ENCODE results near the gene FAM156A. TPM values are rescaled to one million over a fixed set of nuclear protein-coding genes. Genes with fewer than 3 reads are reported as not detected.
"Not testable (repeated sequence)": the region's sequence is repeated elsewhere in the genome, so short reads cannot be mapped to it uniquely, and the experiment has no call there.

FAM156A gene
- total RNA-seq, 1 experiment from 2014 or later, result 7.4 TPM

GRCh38 chrX:52909313-52909969 lies 48.9 kb downstream of the FAM156A start:
- in situ Hi-C loops (cut with HindIII; ENCODE audit: low sequenced_read_pairs); DNase-seq (ENCODE audit: low spot score): not testable (repeated sequence)

GRCh38 chrX:52907900-52908299 lies 50.4 kb downstream of the FAM156A start:
- in situ Hi-C loops (cut with HindIII; ENCODE audit: low sequenced_read_pairs); DNase-seq (ENCODE audit: low spot score): not testable (repeated sequence)

- DNase-seq (ENCODE audit: low spot score); in situ Hi-C loops (cut with HindIII; ENCODE audit: low sequenced_read_pairs): not testable (repeated sequence)
Observed at GRCh38 chrX:52907137-52907536, 51.2 kb downstream of the FAM156A start.

- DNase-seq (ENCODE audit: low spot score); in situ Hi-C loops (cut with HindIII; ENCODE audit: low sequenced_read_pairs): not testable (repeated sequence)
Observed at GRCh38 chrX:52906072-52906471, 52.2 kb downstream of the FAM156A start.

GRCh38 chrX:52905531-52905930 lies 52.8 kb downstream of the FAM156A start:
- in situ Hi-C loops (cut with HindIII; ENCODE audit: low sequenced_read_pairs); DNase-seq (ENCODE audit: low spot score): not testable (repeated sequence)

Other genes starting within 250 kb of the FAM156A start
- not detected in 2 replicates for gene SSX2B, start 207.3 kb downstream of the FAM156A start, total RNA-seq (2014; rRNA removed; shearing (Covaris generic))
- gene SPANXN5, start 161.1 kb downstream of the FAM156A start, total RNA-seq (2014; rRNA removed; shearing (Covaris generic)), result not detected in 2 replicates
- not detected in 2 replicates for gene XAGE5, start 147.2 kb downstream of the FAM156A start, total RNA-seq (2014; rRNA removed; shearing (Covaris generic))
- not detected in 2 replicates for gene XAGE3, start 90.4 kb downstream of the FAM156A start, total RNA-seq (2014; rRNA removed; shearing (Covaris generic))
- gene FAM156B, start 61.2 kb downstream of the FAM156A start, total RNA-seq (2014; rRNA removed; shearing (Covaris generic)), result 15.3 and 23.1 TPM in 2 replicates
- gene GPR173, start 90.3 kb upstream of the FAM156A start, total RNA-seq (2014; rRNA removed; shearing (Covaris generic)), result not detected in 2 replicates
- gene TSPYL2, start 123.8 kb upstream of the FAM156A start, total RNA-seq (2014; rRNA removed; shearing (Covaris generic)), result 21.7 and 32.0 TPM in 2 replicates
- 1.5 and 4.7 TPM in 2 replicates for gene KANTR, start 135.6 kb upstream of the FAM156A start, total RNA-seq (2014; rRNA removed; shearing (Covaris generic))

Data from G401 (cell line).